Neuronal stem cell (in vitro differentiated cells): Measurements from ENCODE around the gene FKBP9.

Experiments
- DNase-seq: peaks from one replicate; pipeline ENCODE4 v3.0.0-alpha.2; 2013; ENCODE audit warnings: low spot score
- H2AFZ ChIP-seq: one replicate; pipeline ENCODE4 v1.6.1; 2013; ENCODE audit warnings: mild to moderate bottlenecking, low read length, inconsistent platforms
- H2AK5ac ChIP-seq: 2 replicates; pipeline ENCODE4 v1.6.1; 2013; ENCODE audit warnings: low read depth, mild to moderate bottlenecking, inconsistent platforms, low read length, moderate library complexity, mixed read lengths
- H2BK120ac ChIP-seq: 2 replicates; pipeline ENCODE4 v1.6.1; 2013; ENCODE audit warnings: low read depth, mild to moderate bottlenecking, inconsistent platforms, low read length, moderate library complexity, mixed read lengths
- H2BK12ac ChIP-seq: one replicate; pipeline ENCODE4 v1.6.1; 2013; ENCODE audit warnings: low read length, inconsistent platforms
- H2BK15ac ChIP-seq: 2 replicates; pipeline ENCODE4 v1.6.1; 2013; ENCODE audit warnings: mild to moderate bottlenecking, low read length, inconsistent platforms, mixed read lengths
- H2BK5ac ChIP-seq: one replicate; pipeline ENCODE4 v1.6.1; 2013; ENCODE audit warnings: inconsistent platforms, mild to moderate bottlenecking, low read length, moderate library complexity
- H3K14ac ChIP-seq: one replicate; pipeline ENCODE4 v1.6.1; 2013; ENCODE audit warnings: low read length, inconsistent platforms
- H3K18ac ChIP-seq: 2 replicates; pipeline ENCODE4 v1.6.1; 2013; ENCODE audit warnings: low read length, inconsistent platforms
- H3K23ac ChIP-seq: 2 replicates; pipeline ENCODE4 v1.6.1; 2013; ENCODE audit warnings: low read depth, mild to moderate bottlenecking, mixed read lengths, low read length, inconsistent platforms; ENCODE audit not compliant: poor library complexity
- H3K27ac ChIP-seq: replicated peaks from 3 replicates; pipeline ENCODE4 v1.5.1; 2013; ENCODE audit warnings: low read length, inconsistent platforms
- H3K27me3 ChIP-seq, 3 experiments: 2 replicates each; pipeline ENCODE4 v1.6.1; 2013; ENCODE audit warnings: low read length in 3 of 3, mild to moderate bottlenecking in 2 of 3, inconsistent platforms in 1 of 3, low read depth in 1 of 3, mixed read lengths in 1 of 3, moderate library complexity in 1 of 3; ENCODE audit not compliant: control insufficient read depth in 3 of 3, insufficient read depth in 3 of 3
- H3K36me3 ChIP-seq, 2 donors: replicated peaks in 1 of 2; 2 replicates each; pipeline ENCODE4 v1.6.1; 2013; ENCODE audit warnings: low read length in 2 of 2; ENCODE audit not compliant: control insufficient read depth in 2 of 2, insufficient read depth in 2 of 2
- H3K4ac ChIP-seq: 2 replicates; pipeline ENCODE4 v1.6.1; 2013; ENCODE audit warnings: inconsistent platforms, mild to moderate bottlenecking, low read length, moderate library complexity
- H3K4me1 ChIP-seq, 2 donors: 1 replicate in 1 of 2; 2 replicates in 1 of 2; pipeline ENCODE4 v1.6.1; 2013; ENCODE audit warnings: low read length in 2 of 2, low read depth in 1 of 2; ENCODE audit not compliant: control insufficient read depth in 2 of 2, insufficient read depth in 1 of 2
- H3K4me2 ChIP-seq: one replicate; pipeline ENCODE4 v1.6.1; 2013; ENCODE audit warnings: mild to moderate bottlenecking, low read length, inconsistent platforms; ENCODE audit not compliant: insufficient read depth, poor library complexity, severe bottlenecking
- H3K4me3 ChIP-seq, 2 donors: 2 replicates each; pipeline ENCODE4 v1.5.1; 2013; ENCODE audit warnings: low read length in 2 of 2, mild to moderate bottlenecking in 2 of 2, inconsistent platforms in 1 of 2, moderate library complexity in 1 of 2
- H3K79me1 ChIP-seq: one replicate; pipeline ENCODE4 v1.6.1; 2013; ENCODE audit warnings: low read depth, mild to moderate bottlenecking, inconsistent platforms, low read length, moderate library complexity
- H3K9ac ChIP-seq: one replicate; pipeline ENCODE4 v1.6.1; 2013; ENCODE audit warnings: mild to moderate bottlenecking, low read depth, low read length, inconsistent platforms; ENCODE audit not compliant: poor library complexity
- H3K9me3 ChIP-seq, 2 donors: replicated peaks in 1 of 2; 2 replicates each; pipeline versions ENCODE3 to v1.6.1; 2013; ENCODE audit warnings: low read length in 2 of 2, mild to moderate bottlenecking in 2 of 2, inconsistent platforms in 1 of 2, low read depth in 1 of 2, mixed read lengths in 1 of 2, moderate library complexity in 1 of 2; ENCODE audit not compliant: control insufficient read depth in 2 of 2, insufficient read depth in 1 of 2
- H4K8ac ChIP-seq: one replicate; pipeline ENCODE4 v1.6.1; 2013; ENCODE audit warnings: low read depth, mild to moderate bottlenecking, inconsistent platforms, low read length, moderate library complexity
- H4K91ac ChIP-seq: one replicate; pipeline ENCODE4 v1.6.1; 2013; ENCODE audit warnings: low read length, low read depth, mild to moderate bottlenecking, inconsistent platforms; ENCODE audit not compliant: poor library complexity
- WGBS, 2 donors: extraction: QIAGEN DNeasy Blood & Tissue Kit; methylation state at CpG; one replicate each; pipeline ENCODE4 v1.1.7; 2013; ENCODE audit warnings: missing lambda C conversion rate in 2 of 2, mixed read lengths in 1 of 2; ENCODE audit not compliant: insufficient read length in 2 of 2, insufficient replicate concordance in 1 of 2; ENCODE audit errors: extremely low coverage in 2 of 2; 5-methylcytosine and 5-hydroxymethylcytosine counted together

FKBP9 gene

DNA sequence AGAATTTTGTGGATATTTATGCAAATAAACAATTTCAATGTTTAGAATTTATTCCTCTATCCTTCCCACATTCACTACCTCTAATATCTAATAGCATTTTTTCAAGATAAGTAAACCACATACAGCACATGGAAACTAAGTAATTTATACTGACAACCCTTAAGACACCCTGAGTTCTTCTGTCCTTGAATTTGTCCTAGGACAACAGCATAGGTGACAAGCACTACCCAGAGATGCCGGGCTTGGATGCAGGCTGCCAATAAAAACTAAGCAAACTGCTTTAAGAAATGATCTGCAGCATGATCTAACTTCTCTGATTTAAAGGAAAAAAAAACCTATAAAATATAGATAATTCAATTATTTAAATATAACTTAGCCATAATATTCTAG lies 82.7 kb downstream of the FKBP9 start:
- Histone ChIP-seq H3K18ac (no peak overlapping the region), H3K4me2 (no peak overlapping the region), H3K14ac (no peak overlapping the region), H3K4me1 (peaks cover 0 to 2% of the 10 kb centered on the region in 2 donors), H3K36me3 (peaks cover 0 to 12% of the 10 kb centered on the region in 2 donors), H3K4me3 (no peak overlapping the region), H3K27ac (no peak overlapping the region), H3K23ac (no peak overlapping the region), H2AFZ (no peak overlapping the region), H3K79me1 (no peaks in the 10 kb centered on the region), H2BK120ac (no peak overlapping the region), H2BK15ac (no peak overlapping the region), H2AK5ac (no peak overlapping the region), H4K91ac (no peak overlapping the region), H2BK5ac (no peak overlapping the region), H2BK12ac (no peak overlapping the region), H3K4ac (no peak overlapping the region), H4K8ac (no peak overlapping the region), H3K27me3 (no peaks in the 10 kb centered on the region), H3K9ac (no peak overlapping the region), H3K9me3 (no peaks in the 10 kb centered on the region)
- DNase-seq: no peak
- WGBS, 2 donors: no CpG with 5 or more reads among the region's 1 CpG

DNA sequence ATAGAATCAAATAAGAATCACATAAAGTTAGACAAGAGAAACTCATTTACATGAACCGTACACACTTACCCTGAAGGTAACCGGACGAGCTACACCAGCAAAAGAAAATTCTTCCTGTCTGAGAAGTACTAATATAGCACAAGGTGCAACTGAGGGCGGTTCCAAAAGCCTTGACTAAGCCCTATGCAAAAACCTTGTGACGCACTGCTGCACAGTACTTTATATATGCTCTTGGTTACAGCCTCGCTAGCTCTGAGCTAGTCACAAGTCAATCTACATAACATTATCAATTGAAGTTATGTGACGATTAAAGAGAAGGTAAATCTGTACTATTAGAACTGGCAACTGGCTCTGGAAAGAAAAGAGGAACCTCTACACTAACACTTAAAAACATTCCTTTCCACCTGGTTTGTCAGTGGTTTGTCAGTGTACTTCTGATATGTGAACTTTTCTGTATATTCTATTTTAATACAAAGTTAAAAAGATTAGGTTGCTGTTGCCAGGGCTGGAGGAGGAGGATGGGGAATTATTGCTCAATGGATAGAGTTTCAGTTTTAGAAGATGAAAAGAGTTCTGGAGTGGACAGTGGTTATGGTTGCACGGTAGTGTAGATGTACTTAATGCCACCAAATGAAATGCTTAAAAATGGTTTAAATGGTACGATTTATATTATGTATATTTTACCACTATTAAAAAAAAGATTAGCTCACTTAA lies 83.7 kb downstream of the FKBP9 start:
- Histone ChIP-seq H2BK5ac (no peak overlapping the region), H3K4me2 (no peak overlapping the region), H3K14ac (no peak overlapping the region), H3K27me3 (no peaks in the 10 kb centered on the region), H2AK5ac (no peak overlapping the region), H3K27ac (no peak overlapping the region), H2BK12ac (no peak overlapping the region), H3K36me3 (peaks cover 0 to 5% of the 10 kb centered on the region in 2 donors), H4K91ac (no peak overlapping the region), H3K79me1 (peaks cover 2% of the 10 kb centered on the region), H2BK15ac (no peak overlapping the region), H2BK120ac (no peak overlapping the region), H3K23ac (no peak overlapping the region), H3K4me1 (peaks cover 0 to 2% of the 10 kb centered on the region in 2 donors), H3K4ac (no peak overlapping the region), H3K4me3 (no peak overlapping the region), H3K9me3 (no peaks in the 10 kb centered on the region), H3K18ac (no peak overlapping the region), H4K8ac (no peak overlapping the region), H2AFZ (no peak overlapping the region), H3K9ac (no peak overlapping the region)
- no peak for DNase-seq
- whole genome bisulfite sequencing, 2 donors: no CpG with 5 or more reads among the region's 9 CpGs

DNA sequence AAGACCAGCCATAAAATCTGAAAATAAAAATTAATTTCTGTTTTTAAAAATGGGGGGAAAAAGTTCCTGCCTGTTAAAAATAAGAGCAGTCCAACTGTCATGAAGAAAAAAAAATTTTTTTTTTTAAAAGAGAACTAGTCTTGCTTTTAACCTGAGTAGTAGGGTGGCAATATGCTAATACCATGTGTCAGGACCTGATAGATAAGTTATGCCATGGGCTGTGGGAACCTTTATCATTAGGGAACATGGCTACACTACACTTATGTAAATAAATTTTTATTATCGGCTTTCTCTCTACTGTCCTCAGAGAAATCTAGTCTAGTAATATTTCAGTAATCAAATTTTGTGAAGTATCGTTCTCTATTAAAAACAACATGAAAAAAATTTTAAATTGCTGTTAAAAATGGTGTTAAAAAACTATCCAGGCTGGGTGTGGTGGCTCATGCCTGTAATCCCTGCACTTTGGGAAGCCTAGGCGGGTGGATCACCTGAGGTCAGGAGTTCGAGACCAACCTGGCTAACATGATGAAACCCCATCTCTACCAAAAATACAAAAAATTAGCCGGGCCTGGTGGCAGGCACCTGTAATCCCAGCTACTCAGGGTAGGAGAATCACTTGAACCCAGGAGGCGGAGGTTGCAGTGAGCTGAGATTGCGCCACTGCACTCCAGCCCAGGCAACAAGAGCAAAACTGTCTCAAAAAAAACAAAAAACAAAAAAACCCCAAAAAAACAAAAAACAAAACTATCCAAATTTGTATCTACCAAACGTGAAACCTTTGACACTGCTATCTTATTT lies 84.6 kb downstream of the FKBP9 start:
- Histone ChIP-seq H3K9me3 (peaks cover 0 to 3% of the 10 kb centered on the region in 2 donors), H3K27ac (no peak overlapping the region), H3K9ac (no peak overlapping the region), H3K23ac (no peak overlapping the region), H4K91ac (no peak overlapping the region), H3K79me1 (peaks cover 2% of the 10 kb centered on the region), H3K36me3 (peaks cover 0 to 3% of the 10 kb centered on the region in 2 donors), H3K4me1 (peaks cover 0 to 2% of the 10 kb centered on the region in 2 donors), H3K14ac (no peak overlapping the region), H2AK5ac (no peak overlapping the region), H2BK5ac (no peak overlapping the region), H2AFZ (no peak overlapping the region), H3K4ac (no peak overlapping the region), H2BK15ac (no peak overlapping the region), H3K4me2 (no peak overlapping the region), H2BK12ac (no peak overlapping the region), H2BK120ac (no peak overlapping the region), H4K8ac (no peak overlapping the region), H3K18ac (no peak overlapping the region), H3K27me3 (no peaks in the 10 kb centered on the region), H3K4me3 (no peak overlapping the region)
- WGBS, 2 donors: 100% methylated on average over 1 of the region's 8 CpGs; no CpG with 5 or more reads in 1 of the 2 donors
- DNase-seq: no peak
